CD14-positive monocyte (primary cell): ENCODE data around the gene LACTB. TPM values are rescaled to one million over a fixed set of nuclear protein-coding genes. Genes with fewer than 3 reads are reported as not detected.

Experiments used
- DNase-seq, 3 donors: peaks; one replicate each; pipeline ENCODE4 v3.0.0-alpha.2; 2011 to 2022
- H2AFZ ChIP-seq: 2 replicates; pipeline ENCODE4 v1.6.0; 2012; ENCODE audit warnings: mild to moderate bottlenecking, low read depth, low read length, inconsistent platforms; ENCODE audit not compliant: insufficient read depth, poor library complexity, severe bottlenecking
- H3K27ac ChIP-seq, 2 donors: 1 replicate in 1 of 2; 2 replicates in 1 of 2; pipeline ENCODE4 v1.5.1; 2012 to 2013; ENCODE audit warnings: low read length in 2 of 2, control low read depth in 1 of 2, inconsistent platforms in 1 of 2, low read depth in 1 of 2, mild to moderate bottlenecking in 1 of 2
- H3K27me3 ChIP-seq, 2 donors: one replicate each; pipeline versions ENCODE4 v1.6.0 to v1.6.1; 2011 to 2013; ENCODE audit warnings: low read length in 2 of 2; ENCODE audit not compliant: control insufficient read depth in 2 of 2, insufficient read depth in 2 of 2
- H3K36me3 ChIP-seq, 2 donors: replicated peaks in 1 of 2; 1 replicate in 1 of 2; 2 replicates in 1 of 2; pipeline versions ENCODE4 v1.5.1 to v1.6.1; 2012 to 2013; ENCODE audit warnings: low read length in 2 of 2, control low read depth in 1 of 2, inconsistent platforms in 1 of 2, mild to moderate bottlenecking in 1 of 2; ENCODE audit not compliant: insufficient read depth in 2 of 2, control insufficient read depth in 1 of 2
- H3K4me1 ChIP-seq, 2 donors: 1 replicate in 1 of 2; 2 replicates in 1 of 2; pipeline versions ENCODE4 v1.5.1 to v1.6.1; 2012 to 2013; ENCODE audit warnings: low read length in 2 of 2, control low read depth in 1 of 2, inconsistent platforms in 1 of 2, mild to moderate bottlenecking in 1 of 2, moderate library complexity in 1 of 2; ENCODE audit not compliant: insufficient read depth in 2 of 2, control insufficient read depth in 1 of 2
- H3K4me2 ChIP-seq: replicated peaks from 2 replicates; pipeline ENCODE3; 2012; ENCODE audit warnings: low read length, moderate library complexity, mild to moderate bottlenecking; ENCODE audit not compliant: poor library complexity, severe bottlenecking; ENCODE audit errors: extremely low read depth
- H3K4me3 ChIP-seq, 3 experiments: fragments of 200-600 bp in 1 of 3; sonication (generic) in 1 of 3; replicated peaks in 1 of 3; 1 replicate in 2 of 3; 2 replicates in 1 of 3; pipeline ENCODE4 v1.5.1; 2011 to 2013; ENCODE audit warnings: low read length in 3 of 3, mild to moderate bottlenecking in 3 of 3, control low read depth in 2 of 3, low read depth in 2 of 3, inconsistent platforms in 1 of 3, moderate library complexity in 1 of 3
- H3K79me2 ChIP-seq: 2 replicates; pipeline ENCODE4 v1.6.0; 2012; ENCODE audit warnings: mild to moderate bottlenecking, control low read depth, inconsistent platforms, low read length, moderate library complexity; ENCODE audit not compliant: insufficient read depth
- H3K9ac ChIP-seq: 2 replicates; pipeline ENCODE4 v1.6.0; 2017; ENCODE audit warnings: low read length, mild to moderate bottlenecking; ENCODE audit not compliant: insufficient read depth, poor library complexity, severe bottlenecking
- H3K9me3 ChIP-seq, 2 donors: replicated peaks in 1 of 2; 1 replicate in 1 of 2; 2 replicates in 1 of 2; pipeline versions ENCODE4 v1.5.1 to v1.6.1; 2012 to 2013; ENCODE audit warnings: low read length in 2 of 2, control low read depth in 1 of 2; ENCODE audit not compliant: control insufficient read depth in 1 of 2, insufficient read depth in 1 of 2
- H4K20me1 ChIP-seq: 2 replicates; pipeline ENCODE4 v1.6.0; 2012; ENCODE audit warnings: mild to moderate bottlenecking, low read length, control low read depth, moderate library complexity; ENCODE audit not compliant: insufficient read depth
- H3K27ac Mint-ChIP-seq, 7 donors: one replicate each; pipeline ENCODE4 v1.8.0; 2020; ENCODE audit warnings: mild to moderate bottlenecking in 7 of 7, mixed read lengths in 7 of 7, moderate library complexity in 6 of 7, inconsistent platforms in 2 of 7
- H3K27me3 Mint-ChIP-seq, 3 donors: one replicate each; pipeline ENCODE4 v1.8.0; 2021 to 2022; ENCODE audit warnings: low read depth in 3 of 3, mild to moderate bottlenecking in 3 of 3, mixed read lengths in 3 of 3, moderate library complexity in 3 of 3, inconsistent platforms in 1 of 3
- H3K36me3 Mint-ChIP-seq, 2 donors: one replicate each; pipeline ENCODE4 v1.8.0; 2020; ENCODE audit warnings: mixed read lengths in 2 of 2, inconsistent platforms in 1 of 2, mild to moderate bottlenecking in 1 of 2
- H3K4me1 Mint-ChIP-seq: one replicate; pipeline ENCODE4 v1.8.0; 2020; ENCODE audit warnings: mild to moderate bottlenecking, mixed read lengths
- H3K4me3 Mint-ChIP-seq, 2 donors: one replicate each; pipeline ENCODE4 v1.8.0; 2020; ENCODE audit warnings: mild to moderate bottlenecking in 2 of 2, mixed read lengths in 2 of 2, moderate library complexity in 1 of 2
- H3K9me3 Mint-ChIP-seq, 7 donors: one replicate each; pipeline ENCODE4 v1.8.0; 2020 to 2022; ENCODE audit warnings: mixed read lengths in 7 of 7, mild to moderate bottlenecking in 6 of 7, moderate library complexity in 6 of 7, inconsistent platforms in 2 of 7
- CTCF ChIP-seq: fragments of 200-600 bp; IDR thresholded peaks from one replicate; pipeline ENCODE4 v1.8.0; 2022; ENCODE audit warnings: antibody characterized with exemption, mild to moderate bottlenecking
- WGBS: methylation state at CpG from one replicate; pipeline ENCODE4 v1.1.5; 2013; ENCODE audit warnings: missing lambda C conversion rate; ENCODE audit not compliant: insufficient coverage; 5-methylcytosine and 5-hydroxymethylcytosine counted together
- intact Hi-C, 2 donors: fragments of 100-400 bp; cut with micrococcal nuclease; formaldehyde crosslinking; loops; one replicate each; pipeline versions ENCODE4 v1.15.0 to v1.15.1; 2023
- polyA plus RNA-seq, 3 donors: library from polyadenylated mRNA; depleted of rRNA in 1 of 3; unstranded in 2 of 3; stranded (reverse) in 1 of 3; fragments of 300-500 nt in 2 of 3; fragments of >200 nt in 1 of 3; fragmentation: Illumina TruSeq in 2 of 3; gene quantifications; 1 replicate in 2 of 3; 2 replicates in 1 of 3; pipeline ENCODE4 v1.2.3, GENCODE V29; 2012 to 2021

Gene LACTB
- polyA plus RNA-seq, 3 donors = 18.5 to 59.3 (median 40.4) TPM

DNA sequence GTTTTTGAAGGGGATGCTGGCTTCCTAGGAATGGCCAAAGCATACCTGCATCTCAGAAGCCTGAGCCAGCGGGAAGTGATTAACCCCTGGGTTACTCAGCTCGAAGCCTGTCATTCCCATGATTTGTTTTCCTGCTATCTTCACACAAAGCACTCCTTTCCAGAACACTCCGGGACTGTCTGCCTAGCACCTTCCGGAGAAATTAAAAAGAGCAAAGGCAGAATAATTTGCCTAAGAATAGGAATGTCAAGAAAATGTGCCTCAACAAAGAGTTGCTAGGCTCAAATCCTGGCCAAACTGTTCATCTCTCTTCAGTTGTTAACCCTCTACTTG, 45.0 kb upstream of the LACTB start:
- Histone ChIP-seq H3K79me2 (no peaks in the 10 kb centered on the region), H3K27me3 (no peaks in the 10 kb centered on the region), H4K20me1 (no peaks in the 10 kb centered on the region), H3K9me3 (no peaks in the 10 kb centered on the region), H3K4me2 (no peak overlapping the region), H3K27ac (no peak overlapping the region), H3K4me1 (no peaks in the 10 kb centered on the region), H3K9ac (no peak overlapping the region), H3K36me3 (no peaks in the 10 kb centered on the region), H3K4me3 (no peak overlapping the region), H2AFZ (no peak overlapping the region)
- Mint-ChIP-seq H3K27me3 (peaks cover 2 to 13% (median 6%) of the 10 kb centered on the region in 3 donors), H3K36me3 (no peaks in the 10 kb centered on the region), H3K4me3 (no peak overlapping the region), H3K4me1 (peaks cover 6% of the 10 kb centered on the region), H3K9me3 (peaks cover 0 to 1% (median 0%) of the 10 kb centered on the region in 7 donors), H3K27ac (no peak overlapping the region)
- no peak for DNase-seq
- 100% methylated on average over 1 of the region's 4 CpGs for WGBS
- intact Hi-C loops = no loop called here
- TF ChIP-seq CTCF = no peak

GRCh38 chr15:63077952-63078351, 43.7 kb upstream of the LACTB start:
- intact Hi-C loops = no loop called here

More at GRCh38 chr15:63077952-63078351, 43.7 kb upstream of the LACTB start:
- Mint-ChIP-seq H3K4me1 (peaks cover 6% of the 10 kb centered on the region), H3K36me3 (no peaks in the 10 kb centered on the region), H3K4me3 (no peak overlapping the region), H3K27me3 (peaks cover 2 to 10% (median 3%) of the 10 kb centered on the region in 3 donors), H3K27ac (no peak overlapping the region), H3K9me3 (peaks cover 0 to 1% (median 0%) of the 10 kb centered on the region in 7 donors)
- DNase-seq = no peak
- Histone ChIP-seq H3K36me3 (no peaks in the 10 kb centered on the region), H2AFZ (no peak overlapping the region), H3K27me3 (no peaks in the 10 kb centered on the region), H3K27ac (no peak overlapping the region), H4K20me1 (no peaks in the 10 kb centered on the region), H3K9me3 (no peaks in the 10 kb centered on the region), H3K4me3 (no peak overlapping the region), H3K79me2 (no peaks in the 10 kb centered on the region), H3K4me2 (no peak overlapping the region), H3K4me1 (no peaks in the 10 kb centered on the region), H3K9ac (no peak overlapping the region)
- WGBS = 94% methylated on average over 3 of the region's 6 CpGs
- TF ChIP-seq CTCF = no peak
